H7 (cell line): ENCODE data around the gene TDRD1. TPM values are rescaled to one million over a fixed set of nuclear protein-coding genes. Genes with fewer than 3 reads are reported as not detected.
"Not testable (repeated sequence)": the region's sequence is repeated elsewhere in the genome, so short reads cannot be mapped to it uniquely, and the experiment has no call there.

Experiments
- DNase-seq: peaks from one replicate; pipeline ENCODE4 v3.0.0; 2012
- H3K27me3 ChIP-seq: 2 replicates; pipeline ENCODE4 v1.6.0; 2011; ENCODE audit warnings: mild to moderate bottlenecking, low read length; ENCODE audit not compliant: control insufficient read depth, insufficient read depth
- H3K36me3 ChIP-seq: replicated peaks from 2 replicates; pipeline ENCODE4 v1.5.1; 2011; ENCODE audit warnings: low read length; ENCODE audit not compliant: control insufficient read depth, insufficient read depth
- H3K4me3 ChIP-seq: 2 replicates; pipeline ENCODE4 v1.5.1; 2011; ENCODE audit warnings: low read depth, mild to moderate bottlenecking, control low read depth, low read length, moderate library complexity; ENCODE audit not compliant: insufficient read depth
- total RNA-seq: library from RNA; depleted of rRNA; stranded (reverse); fragments of >200 nt; shearing (Covaris generic); gene quantifications from 2 replicates; pipeline ENCODE4 v1.2.3, GENCODE V29; 2014; rRNA removed

Gene TDRD1, protein sequence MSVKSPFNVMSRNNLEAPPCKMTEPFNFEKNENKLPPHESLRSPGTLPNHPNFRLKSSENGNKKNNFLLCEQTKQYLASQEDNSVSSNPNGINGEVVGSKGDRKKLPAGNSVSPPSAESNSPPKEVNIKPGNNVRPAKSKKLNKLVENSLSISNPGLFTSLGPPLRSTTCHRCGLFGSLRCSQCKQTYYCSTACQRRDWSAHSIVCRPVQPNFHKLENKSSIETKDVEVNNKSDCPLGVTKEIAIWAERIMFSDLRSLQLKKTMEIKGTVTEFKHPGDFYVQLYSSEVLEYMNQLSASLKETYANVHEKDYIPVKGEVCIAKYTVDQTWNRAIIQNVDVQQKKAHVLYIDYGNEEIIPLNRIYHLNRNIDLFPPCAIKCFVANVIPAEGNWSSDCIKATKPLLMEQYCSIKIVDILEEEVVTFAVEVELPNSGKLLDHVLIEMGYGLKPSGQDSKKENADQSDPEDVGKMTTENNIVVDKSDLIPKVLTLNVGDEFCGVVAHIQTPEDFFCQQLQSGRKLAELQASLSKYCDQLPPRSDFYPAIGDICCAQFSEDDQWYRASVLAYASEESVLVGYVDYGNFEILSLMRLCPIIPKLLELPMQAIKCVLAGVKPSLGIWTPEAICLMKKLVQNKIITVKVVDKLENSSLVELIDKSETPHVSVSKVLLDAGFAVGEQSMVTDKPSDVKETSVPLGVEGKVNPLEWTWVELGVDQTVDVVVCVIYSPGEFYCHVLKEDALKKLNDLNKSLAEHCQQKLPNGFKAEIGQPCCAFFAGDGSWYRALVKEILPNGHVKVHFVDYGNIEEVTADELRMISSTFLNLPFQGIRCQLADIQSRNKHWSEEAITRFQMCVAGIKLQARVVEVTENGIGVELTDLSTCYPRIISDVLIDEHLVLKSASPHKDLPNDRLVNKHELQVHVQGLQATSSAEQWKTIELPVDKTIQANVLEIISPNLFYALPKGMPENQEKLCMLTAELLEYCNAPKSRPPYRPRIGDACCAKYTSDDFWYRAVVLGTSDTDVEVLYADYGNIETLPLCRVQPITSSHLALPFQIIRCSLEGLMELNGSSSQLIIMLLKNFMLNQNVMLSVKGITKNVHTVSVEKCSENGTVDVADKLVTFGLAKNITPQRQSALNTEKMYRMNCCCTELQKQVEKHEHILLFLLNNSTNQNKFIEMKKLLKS
- total RNA-seq: 0.14 and 0.26 TPM in 2 replicates

GRCh38 chr10:114179148-114179547 is at the start of gene TDRD1:
TSS of gene TDRD1 (plus strand) at chr10:114179353. CDS start at chr10:114187832, 8,479 bp downstream.
- Histone ChIP-seq H3K36me3 (no peaks in the 10 kb centered on the region), H3K27me3 (peaks cover 2% of the 10 kb centered on the region; the same call in 1 of the 2 replicates), H3K4me3 (no peak within 1 kb of the TSS)
- DNase-seq: peak; percentile 59

- Histone ChIP-seq H3K36me3 (peaks cover 7% of the 10 kb centered on the region), H3K4me3 (no peak overlapping the region), H3K27me3 (no peaks in the 10 kb centered on the region)
- DNase-seq: no peak
Measured at GRCh38 chr10:114131094-114131493, 48.1 kb upstream of the TDRD1 start.

- no peak for DNase-seq
- Histone ChIP-seq H3K27me3 (no peaks in the 10 kb centered on the region), H3K4me3 (no peak overlapping the region), H3K36me3 (peaks cover 2% of the 10 kb centered on the region)
Measured at GRCh38 chr10:114135476-114135875, 43.7 kb upstream of the TDRD1 start.

DNA sequence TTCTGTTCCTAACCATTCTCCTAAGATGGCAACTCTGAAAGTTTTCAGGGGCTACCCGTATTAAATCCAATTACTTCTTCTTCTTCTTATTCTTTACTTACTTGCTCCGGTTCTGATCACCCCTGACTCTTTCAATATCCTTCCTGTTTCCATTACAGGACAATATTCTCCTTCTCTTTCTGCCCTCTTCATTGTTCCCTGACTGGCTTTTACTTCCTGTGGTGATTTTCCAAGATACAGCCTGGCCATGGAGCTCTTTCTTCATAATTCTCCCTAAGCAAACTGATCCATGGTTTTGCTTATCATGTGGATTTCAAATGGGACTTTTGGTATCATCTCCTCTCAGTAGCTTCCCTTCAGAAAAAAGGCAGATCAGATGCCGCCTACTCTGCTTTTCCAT is 40.6 kb upstream of the TDRD1 start:
- Histone ChIP-seq H3K27me3 (no peaks in the 10 kb centered on the region), H3K4me3 (no peak overlapping the region), H3K36me3 (no peaks in the 10 kb centered on the region; the same call in 1 of the 2 replicates)
- no peak for DNase-seq

- no peaks in the 10 kb centered on the region; the same call in 1 of the 2 replicates for H3K36me3 ChIP-seq
- DNase-seq: no peak
- no peaks in the 10 kb centered on the region for H3K27me3 ChIP-seq
- no peak overlapping the region for H3K4me3 ChIP-seq
Measured at GRCh38 chr10:114140036-114140435, 39.1 kb upstream of the TDRD1 start.

DNA sequence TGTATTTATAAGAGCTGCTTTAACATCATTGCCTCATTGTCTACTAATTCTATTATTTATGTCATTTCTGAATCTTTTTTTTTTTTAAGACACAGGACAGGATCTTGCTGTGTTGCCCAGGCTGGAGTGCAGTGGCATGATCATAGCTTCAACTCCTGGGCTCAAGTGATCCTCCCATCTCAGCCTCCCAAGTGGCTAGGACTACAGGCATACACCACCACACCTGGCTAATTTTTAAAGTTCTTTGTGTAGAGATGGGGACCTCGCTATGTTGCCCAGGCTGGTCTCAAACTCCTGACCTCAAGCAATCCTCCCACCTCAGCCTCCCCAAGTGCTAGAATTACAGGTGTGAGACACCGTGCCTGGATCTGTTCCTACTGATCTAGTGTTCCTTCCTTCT is 38.3 kb upstream of the TDRD1 start:
- not testable (repeated sequence) for H3K27me3 ChIP-seq, DNase-seq

DNA sequence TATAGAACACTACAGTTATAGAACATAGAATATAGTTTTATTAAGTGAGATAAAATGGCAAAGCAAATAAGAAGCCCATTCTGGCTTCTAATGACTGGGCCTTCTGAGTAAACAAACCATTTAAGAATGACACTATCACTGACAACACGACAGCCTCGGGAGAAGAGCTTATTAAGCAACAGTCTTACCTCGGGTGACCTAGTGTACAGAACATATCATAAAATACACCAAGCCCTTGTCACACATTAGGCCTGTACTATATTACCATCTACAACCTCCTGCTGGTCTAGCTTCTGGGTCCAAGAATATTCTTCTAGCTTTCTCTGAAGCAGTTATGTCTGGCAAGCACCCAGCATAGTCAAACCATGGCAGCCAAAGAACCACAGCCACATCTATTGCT is 37.1 kb upstream of the TDRD1 start:
- no peaks in the 10 kb centered on the region; the same call in 1 of the 2 replicates for H3K36me3 ChIP-seq
- no peak overlapping the region for H3K4me3 ChIP-seq
- no peak for DNase-seq
- no peaks in the 10 kb centered on the region for H3K27me3 ChIP-seq

More for the DNA sequence above, 38.3 kb upstream of the TDRD1 start:
- H3K4me3 ChIP-seq, H3K36me3 ChIP-seq: not testable (repeated sequence)

GRCh38 chr10:114143160-114143559 is 36.0 kb upstream of the TDRD1 start:
- no peaks in the 10 kb centered on the region for H3K27me3 ChIP-seq

DNA sequence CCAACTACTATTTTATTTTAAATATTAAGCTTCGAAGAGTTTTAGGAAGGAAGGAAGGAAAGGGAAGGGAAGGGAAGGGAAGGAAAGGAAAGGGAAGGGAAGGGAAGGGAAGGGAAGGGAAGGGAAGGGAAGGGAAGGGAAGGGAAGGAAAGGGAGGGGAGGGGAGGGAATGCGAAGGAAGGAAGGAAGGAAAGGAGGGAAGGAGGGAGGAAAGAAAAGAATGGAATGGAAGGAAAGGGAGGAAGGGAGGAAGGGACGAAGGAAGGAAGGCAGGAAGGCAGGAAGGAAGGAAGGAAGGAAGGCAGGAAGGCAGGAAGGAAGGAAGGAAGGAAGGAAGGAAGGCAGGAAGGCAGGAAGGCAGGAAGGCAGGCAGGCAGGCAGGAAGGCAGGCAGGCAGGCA is 29.7 kb upstream of the TDRD1 start:
- H3K36me3 ChIP-seq, DNase-seq, H3K27me3 ChIP-seq, H3K4me3 ChIP-seq: not testable (repeated sequence)

More at GRCh38 chr10:114143160-114143559, 36.0 kb upstream of the TDRD1 start:
- Histone ChIP-seq H3K4me3 (no peak overlapping the region), H3K36me3 (no peaks in the 10 kb centered on the region; the same call in 1 of the 2 replicates)
- no peak for DNase-seq

DNA sequence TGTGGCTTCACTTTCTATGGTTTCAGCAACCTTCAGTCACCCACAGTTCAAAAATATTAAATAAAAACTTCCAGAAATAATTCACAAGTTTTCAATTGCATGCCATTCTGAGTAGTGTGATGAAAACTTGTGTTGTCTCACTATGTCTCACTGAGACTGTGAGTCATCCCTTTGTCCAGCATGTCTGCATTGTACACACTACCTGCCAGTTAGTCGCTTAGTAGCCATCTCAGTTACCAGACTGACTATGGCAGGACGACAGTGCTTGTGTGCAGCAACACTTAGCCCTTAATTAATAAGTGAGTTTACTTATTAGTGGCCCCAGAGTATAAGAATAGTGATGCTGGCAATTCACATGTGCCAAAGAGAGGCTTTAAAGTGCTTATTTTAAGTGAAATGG is 27.7 kb upstream of the TDRD1 start:
- Histone ChIP-seq H3K27me3 (no peaks in the 10 kb centered on the region), H3K36me3 (no peaks in the 10 kb centered on the region; the same call in 1 of the 2 replicates), H3K4me3 (no peak overlapping the region)
- DNase-seq: no peak

DNA sequence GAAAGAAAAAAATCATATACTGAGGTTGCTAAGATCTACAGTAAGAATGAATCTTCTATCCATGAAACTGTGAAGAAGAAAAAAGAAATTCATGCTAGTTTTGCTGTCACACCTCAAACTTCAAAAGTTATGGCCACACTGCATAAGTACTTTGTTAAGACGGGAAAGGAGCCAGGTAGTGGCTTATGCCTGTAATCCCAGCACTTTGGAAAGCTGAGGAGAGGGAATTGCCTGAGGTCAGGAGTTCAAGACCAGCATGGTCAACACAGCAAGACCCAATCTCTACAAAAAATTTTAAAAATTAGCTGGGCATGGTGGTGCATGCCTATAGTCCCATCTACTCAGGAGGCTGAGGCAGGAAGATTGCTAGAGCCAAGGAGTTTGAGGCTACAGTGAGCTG is 27.3 kb upstream of the TDRD1 start:
- no peak for DNase-seq
- H3K36me3 ChIP-seq: no peaks in the 10 kb centered on the region; the same call in 1 of the 2 replicates
- no peak overlapping the region for H3K4me3 ChIP-seq
- no peaks in the 10 kb centered on the region for H3K27me3 ChIP-seq

- no peak for DNase-seq
- no peak overlapping the region for H3K4me3 ChIP-seq
- H3K36me3 ChIP-seq: no peaks in the 10 kb centered on the region; the same call in 1 of the 2 replicates
- no peaks in the 10 kb centered on the region for H3K27me3 ChIP-seq
Measured at GRCh38 chr10:114157912-114158311, 21.2 kb upstream of the TDRD1 start.

- no peaks in the 10 kb centered on the region; the same call in 1 of the 2 replicates for H3K36me3 ChIP-seq
- DNase-seq: no peak
- no peaks in the 10 kb centered on the region for H3K27me3 ChIP-seq
Measured at GRCh38 chr10:114163062-114163461, 16.1 kb upstream of the TDRD1 start.

DNA sequence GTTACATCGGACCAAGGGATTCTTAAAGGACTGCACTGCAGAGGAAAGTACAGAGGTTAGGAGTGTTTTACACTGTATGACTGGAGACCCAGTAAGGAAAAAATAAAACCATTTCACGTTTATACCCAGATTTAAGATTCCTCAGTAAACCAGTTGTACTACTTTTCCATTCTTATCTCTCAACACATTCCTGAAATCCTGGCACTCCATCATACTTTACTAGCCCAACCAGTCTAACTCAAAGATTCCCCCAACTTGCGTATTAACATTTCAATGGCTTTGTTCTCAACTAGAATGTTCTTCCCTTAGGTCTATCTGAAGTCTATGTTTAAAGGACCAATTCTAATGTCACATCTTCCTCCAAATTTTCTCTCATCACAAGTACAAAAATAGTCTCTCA is 13.1 kb upstream of the TDRD1 start:
- H3K36me3 ChIP-seq: no peaks in the 10 kb centered on the region; the same call in none of the 2 replicates
- DNase-seq: no peak
- H3K27me3 ChIP-seq: no peaks in the 10 kb centered on the region
- no peak overlapping the region for H3K4me3 ChIP-seq

More at GRCh38 chr10:114163062-114163461, 16.1 kb upstream of the TDRD1 start:
- no peak overlapping the region for H3K4me3 ChIP-seq
